ENCODE results near the gene OR51B2. TPM values are rescaled to one million over a fixed set of nuclear protein-coding genes. Genes with fewer than 3 reads are reported as not detected.

The OR51B2 gene
- total and polyA plus RNA-seq, 4 donors: 0.17 to 0.37 TPM; not detected in 2

- no peak for TF ChIP-seq CTCF (IDR thresholded peaks at IDR 0.05; ENCODE audit: low read depth, low read length, missing input control)
These were observed 20.5 kb downstream of the OR51B2 start (continued) for GRCh38 chr11:5303626-5304025.

GRCh38 chr11:5301846-5302245, 22.3 kb downstream of the OR51B2 start, which contains the start of gene OR51B4:
OR51B4 (minus strand) TSS chr11:5301946; CDS start chr11:5301946, 0 bp downstream.
- TF ChIP-seq MAX (IDR thresholded peaks at IDR 0.05) (no peak), GABPA (IDR thresholded peaks at IDR 0.05 in 1 of 2, conservative IDR thresholded peaks at IDR 0.05 in 1 of 2) (no peak), NR2F2 (IDR thresholded peaks at IDR 0.05) (no peak), HNF4G (IDR thresholded peaks at IDR 0.05) (no peak), HNF4A (conservative IDR thresholded peaks at IDR 0.05) (no peak), JUND (IDR thresholded peaks at IDR 0.05) (no peak), CTCF (IDR thresholded peaks at IDR 0.05; ENCODE audit: low read depth, low read length, missing input control) (no peak), RAD21 (IDR thresholded peaks at IDR 0.05) (no peak), SP1 (IDR thresholded peaks at IDR 0.05) (no peak), ZBTB33 (IDR thresholded peaks at IDR 0.05) (no peak), EGR1 (IDR thresholded peaks at IDR 0.05; ENCODE audit: low read depth in 2 of 2) (no peak), REST (IDR thresholded peaks at IDR 0.05) (no peak), FOXA2 (IDR thresholded peaks at IDR 0.05) (no peak), TAF1 (conservative IDR thresholded peaks at IDR 0.05) (no peak), YY1 (IDR thresholded peaks at IDR 0.05) (no peak), RXRA (IDR thresholded peaks at IDR 0.05) (no peak), FOXA1 (IDR thresholded peaks at IDR 0.05) (no peak), ATF3 (IDR thresholded peaks at IDR 0.05) (no peak)
- Histone ChIP-seq H3K4me3 (ENCODE audit: low read depth in 1 of 3, low read length in 3 of 3) (no peak within 1 kb of the TSS), H3K36me3 (ENCODE audit: control insufficient read depth in 4 of 4, insufficient read depth in 3 of 4, low read depth in 1 of 4, low read length in 3 of 4) (no peaks in the 10 kb centered on the region), H3K9ac (ENCODE audit: low read depth in 1 of 2, low read length in 2 of 2) (no peak within 1 kb of the TSS), H3K9me3 (ENCODE audit: control insufficient read depth in 4 of 4, low read length in 3 of 4) (no peaks in the 10 kb centered on the region), H3K27ac (ENCODE audit: low read depth in 1 of 2, low read length in 2 of 2) (no peak within 1 kb of the TSS), H3K4me1 (ENCODE audit: control insufficient read depth in 4 of 4, insufficient read depth in 4 of 4, low read length in 3 of 4) (no peaks in the 10 kb centered on the region), H3K27me3 (ENCODE audit: control insufficient read depth in 4 of 4, insufficient read depth in 4 of 4, low read length in 3 of 4) (no peaks in the 10 kb centered on the region)
- no peak for DNase-seq (ENCODE audit: low spot score)
- 85% methylated on average over 2 of the region's 2 CpGs for WGBS
